HG02571 (cell line): Measurements from ENCODE around the gene MECR.
A peak's percentile ranks its signal among the peaks of the same experiment; 100 is the strongest.
"Not testable (repeated sequence)": the region's sequence is repeated elsewhere in the genome, so short reads cannot be mapped to it uniquely, and the experiment has no call there.

Experiments
- ATAC-seq: cut with Tn5 transposase; IDR thresholded peaks from one replicate; pipeline ENCODE4 v1.9.1; 2021; ENCODE audit warnings: mild to moderate bottlenecking, moderate library complexity; ENCODE audit not compliant: unreplicated experiment

The MECR gene

GRCh38 chr1:29237129-29237821 is 6.5 kb upstream of the MECR start:
- ATAC-seq = no peak

GRCh38 chr1:29236712-29237128 is 6.0 kb upstream of the MECR start:
- no peak for ATAC-seq

GRCh38 chr1:29235955-29236711 is 5.4 kb upstream of the MECR start, which contains the start of gene PTPRU:
Gene PTPRU, plus strand, starts transcription at chr1:29236522. Its CDS starts 123 bp downstream, at chr1:29236645.
- ATAC-seq = peak; percentile 74

GRCh38 chr1:29234881-29235280 is 4.1 kb upstream of the MECR start:
- not testable (repeated sequence) for ATAC-seq

- no peak for ATAC-seq
Observed at GRCh38 chr1:29234471-29234870, 3.7 kb upstream of the MECR start.

- ATAC-seq = no peak
Observed at GRCh38 chr1:29233693-29234092, 3.0 kb upstream of the MECR start.

GRCh38 chr1:29232387-29232786 is 1.7 kb upstream of the MECR start:
- ATAC-seq = no peak

- no peak for ATAC-seq
Observed at GRCh38 chr1:29230204-29230552, 556 bp downstream of the MECR start.

GRCh38 chr1:29227511-29227910 is 3.2 kb downstream of the MECR start:
- ATAC-seq = no peak

GRCh38 chr1:29225361-29225760 is 5.4 kb downstream of the MECR start:
- no peak for ATAC-seq

GRCh38 chr1:29224356-29224837 is 6.3 kb downstream of the MECR start:
- ATAC-seq = no peak

GRCh38 chr1:29223521-29223920 is 7.2 kb downstream of the MECR start:
- ATAC-seq = no peak

- no peak for ATAC-seq
Observed at GRCh38 chr1:29222686-29223085, 8.0 kb downstream of the MECR start.

- ATAC-seq = not testable (repeated sequence)
Observed at GRCh38 chr1:29222260-29222659, 8.5 kb downstream of the MECR start.

GRCh38 chr1:29221296-29221695 is 9.4 kb downstream of the MECR start:
- no peak for ATAC-seq

- no peak for ATAC-seq
Observed at GRCh38 chr1:29218223-29218622, 12.5 kb downstream of the MECR start.

GRCh38 chr1:29217633-29218032 is 13.1 kb downstream of the MECR start:
- no peak for ATAC-seq

- no peak for ATAC-seq
Observed at GRCh38 chr1:29213055-29213454, 17.7 kb downstream of the MECR start.

- ATAC-seq = no peak
Observed at GRCh38 chr1:29211086-29212030, 19.4 kb downstream of the MECR start.

- ATAC-seq = no peak
Observed at GRCh38 chr1:29210278-29211085, 20.3 kb downstream of the MECR start.
